Measurements from ENCODE around the gene CCNA1. TPM values are rescaled to one million over a fixed set of nuclear protein-coding genes. Genes with fewer than 3 reads are reported as not detected.

The CCNA1 gene
- polyA plus RNA-seq, 3 donors from 2014 or later: not detected

- Mint-ChIP-seq H3K4me3 (no peak overlapping the region), H3K36me3 (peaks cover 0 to 4% (median 0%) of the 10 kb centered on the region in 3 donors), H3K4me1 (no peaks in the 10 kb centered on the region), H3K27me3 (ENCODE audit: low read depth in 3 of 3) (peaks cover 0 to 2% (median 0%) of the 10 kb centered on the region in 3 donors), H3K9me3 (peaks cover 6 to 16% (median 10%) of the 10 kb centered on the region in 6 donors), H3K27ac (no peak overlapping the region)
- no peak for DNase-seq
These were observed 44.4 kb downstream of the CCNA1 start for GRCh38 chr13:36476661-36477060.

GRCh38 chr13:36480726-36481427, 48.6 kb downstream of the CCNA1 start:
- Mint-ChIP-seq H3K36me3 (no peaks in the 10 kb centered on the region), H3K4me3 (no peak overlapping the region), H3K9me3 (peaks cover 3 to 12% (median 7%) of the 10 kb centered on the region in 6 donors), H3K27ac (no peak overlapping the region), H3K27me3 (ENCODE audit: low read depth in 3 of 3) (peaks cover 0 to 2% (median 0%) of the 10 kb centered on the region in 3 donors), H3K4me1 (no peaks in the 10 kb centered on the region)
- DNase-seq: no peak

- Mint-ChIP-seq H3K4me1 (no peaks in the 10 kb centered on the region), H3K27me3 (ENCODE audit: low read depth in 3 of 3) (peaks cover 0 to 2% (median 0%) of the 10 kb centered on the region in 3 donors), H3K4me3 (no peak overlapping the region), H3K27ac (no peak overlapping the region), H3K36me3 (no peaks in the 10 kb centered on the region), H3K9me3 (peaks cover 0 to 4% (median 0%) of the 10 kb centered on the region in 6 donors)
- no peak for DNase-seq
These were observed 57.8 kb downstream of the CCNA1 start for GRCh38 chr13:36490055-36490454.

Other genes with a start within 250 kb of the CCNA1 start
- not detected for gene SOHLH2, start 217.9 kb upstream of the CCNA1 start, polyA plus RNA-seq
- not detected for gene CCDC169, start 134.7 kb upstream of the CCNA1 start, polyA plus RNA-seq
- 10 to 100 TPM; 18.4 to 55.4 (median 48.7) TPM for gene SPART, start 86.1 kb upstream of the CCNA1 start, polyA plus RNA-seq
- gene SERTM1, start 241.5 kb downstream of the CCNA1 start, polyA plus RNA-seq: not detected

All from immature natural killer cell (primary cell).